Measurements from ENCODE around the gene MCF2L.

Gene MCF2L

DNA sequence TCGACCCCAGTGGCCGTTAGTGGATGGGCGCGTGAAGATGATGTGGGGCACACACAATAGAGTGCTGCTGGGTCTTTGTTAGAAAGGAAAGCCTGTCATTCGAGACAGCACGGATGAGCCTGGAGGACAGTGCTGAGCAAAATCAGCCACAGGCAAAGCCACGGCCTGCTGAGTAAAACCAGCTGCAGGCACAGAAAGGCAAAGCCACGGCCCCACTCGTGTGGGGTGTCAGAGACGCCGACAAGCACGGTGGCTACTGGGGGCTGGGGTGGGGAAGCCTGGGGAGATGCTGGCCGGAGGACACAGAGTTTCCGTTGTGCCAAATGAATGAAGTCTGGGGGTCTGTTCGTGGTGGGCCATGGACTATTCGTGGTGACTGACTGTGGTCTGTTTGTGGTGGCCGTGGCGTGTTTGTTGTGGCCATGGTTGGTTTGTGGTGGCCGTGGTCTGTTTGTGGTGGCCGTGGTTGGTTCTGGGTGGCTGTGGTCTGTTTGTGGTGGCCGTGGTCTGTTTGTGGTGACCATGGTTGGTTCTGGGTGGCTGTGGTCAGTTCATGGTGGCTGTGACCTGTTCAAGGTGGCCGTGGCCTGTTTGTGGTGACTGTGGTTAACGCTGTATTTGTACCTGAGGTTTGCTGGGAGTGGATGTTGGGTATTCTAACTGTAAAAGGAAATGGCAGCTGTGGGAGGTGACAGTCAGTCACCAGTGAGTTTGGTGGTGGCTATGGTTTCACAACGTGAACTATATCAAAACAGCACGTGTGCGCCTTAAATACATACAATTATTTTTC, 36.3 kb downstream of the MCF2L start:
- intact Hi-C loops (cut with DNase I), result no loop called here
- no peak for DNase-seq

DNA sequence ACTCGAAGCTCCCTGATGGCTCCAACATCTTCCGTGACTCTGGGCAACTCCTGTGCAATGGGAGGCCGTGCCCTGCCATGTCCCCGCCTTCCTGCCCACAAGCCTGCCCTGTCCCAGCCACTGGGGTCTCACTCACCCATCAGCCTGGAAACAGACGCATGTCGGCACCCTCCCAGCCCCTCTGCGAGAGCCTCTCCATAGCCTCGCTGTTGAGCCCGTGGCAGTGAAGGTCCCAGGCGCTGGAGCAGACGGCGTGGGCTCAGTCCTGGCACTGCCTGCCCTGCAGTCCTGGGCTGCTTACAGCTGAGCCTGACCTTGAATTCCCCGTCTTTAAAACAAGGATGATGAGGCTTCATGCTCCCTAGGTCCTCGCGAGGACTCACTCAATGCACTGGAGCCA, 37.0 kb downstream of the MCF2L start:
- DNase-seq, result peak in 1 of 42 donors; percentile 2
- intact Hi-C loops (cut with DNase I), result no loop called here

DNA sequence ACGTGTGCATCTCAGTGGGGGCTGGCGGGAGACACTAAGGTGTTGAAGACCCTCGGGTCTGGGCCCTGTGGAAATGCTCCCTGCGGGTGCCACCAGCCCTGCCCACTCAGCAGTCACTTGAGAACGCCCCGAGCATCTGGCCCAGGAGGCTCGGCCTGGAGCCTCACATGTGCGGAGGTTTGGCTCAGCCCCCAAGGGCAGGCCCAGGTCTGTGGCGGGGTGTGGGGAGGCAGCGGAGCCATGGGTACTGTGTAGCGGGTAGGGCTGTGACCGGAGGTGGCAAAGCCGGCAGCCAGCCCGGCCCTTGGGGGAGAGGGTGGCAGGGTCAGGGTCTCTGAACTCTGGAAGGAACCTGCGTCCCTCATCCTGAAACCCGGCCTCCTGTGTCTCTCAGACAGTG, 37.6 kb downstream of the MCF2L start:
- no peak for DNase-seq
- intact Hi-C loops (cut with DNase I), result no loop called here

DNA sequence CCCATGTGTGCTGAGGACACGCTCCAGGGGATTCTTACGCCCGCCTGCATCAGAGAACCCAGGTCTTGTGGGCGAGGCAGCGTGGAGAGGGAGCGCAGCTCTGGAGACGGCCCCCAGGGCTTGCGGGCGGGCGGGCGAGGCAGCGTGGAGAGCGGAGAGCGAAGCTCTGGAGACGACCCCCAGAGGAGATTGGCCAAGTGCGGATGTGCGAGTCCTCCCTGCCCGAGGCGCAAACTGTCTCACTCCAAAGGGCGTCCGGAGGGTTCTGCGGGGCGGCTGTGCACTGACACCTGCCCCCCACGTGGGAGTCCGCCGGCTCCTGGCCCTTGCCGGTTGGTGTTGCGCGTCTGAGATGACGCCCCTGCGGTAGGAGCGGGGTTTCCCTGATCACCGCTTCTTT, 39.8 kb downstream of the MCF2L start:
- DNase-seq, result no peak
- intact Hi-C loops (cut with DNase I), result no loop called here

GRCh38 chr13:113009743-113010509, 40.9 kb downstream of the MCF2L start:
- DNase-seq, result no peak

GRCh38 chr13:113010510-113010865, 41.5 kb downstream of the MCF2L start:
- intact Hi-C loops (cut with DNase I), result no loop called here
- no peak for DNase-seq

More at GRCh38 chr13:113009743-113010509, 40.9 kb downstream of the MCF2L start:
- intact Hi-C loops (cut with DNase I), result no loop called here

DNA sequence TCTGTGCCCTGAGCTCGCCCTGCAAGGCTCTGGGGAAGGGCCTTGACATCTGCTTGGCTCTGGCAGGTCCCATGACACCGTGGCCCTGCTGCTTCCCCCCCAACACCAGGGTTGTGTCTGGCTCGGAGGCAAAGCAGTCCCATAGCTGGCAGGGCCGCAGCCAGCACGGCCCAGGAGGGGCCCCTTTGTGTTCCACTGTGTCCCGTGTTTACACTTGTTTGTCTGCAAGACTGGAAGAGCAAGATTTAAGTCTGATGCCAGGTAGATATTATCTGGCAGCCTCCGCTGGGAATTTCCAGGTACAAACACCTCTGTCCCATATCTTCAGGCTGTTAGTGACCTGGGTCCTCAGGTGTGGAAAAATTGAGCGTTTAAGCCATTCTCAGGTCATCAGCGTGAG, 44.3 kb downstream of the MCF2L start:
- intact Hi-C loops (cut with DNase I), result no loop called here
- DNase-seq, result peak in 1 of 42 donors; percentile 1

GRCh38 chr13:113013878-113014751, 45.1 kb downstream of the MCF2L start:
- intact Hi-C loops (cut with DNase I), result no loop called here
- DNase-seq, result peak; percentile 46 to 94 (median 80)

- peak in 1 of 42 donors; percentile 2 for DNase-seq
- intact Hi-C loops (cut with DNase I), result no loop called here
These were observed 46.0 kb downstream of the MCF2L start for GRCh38 chr13:113014752-113015745.

DNA sequence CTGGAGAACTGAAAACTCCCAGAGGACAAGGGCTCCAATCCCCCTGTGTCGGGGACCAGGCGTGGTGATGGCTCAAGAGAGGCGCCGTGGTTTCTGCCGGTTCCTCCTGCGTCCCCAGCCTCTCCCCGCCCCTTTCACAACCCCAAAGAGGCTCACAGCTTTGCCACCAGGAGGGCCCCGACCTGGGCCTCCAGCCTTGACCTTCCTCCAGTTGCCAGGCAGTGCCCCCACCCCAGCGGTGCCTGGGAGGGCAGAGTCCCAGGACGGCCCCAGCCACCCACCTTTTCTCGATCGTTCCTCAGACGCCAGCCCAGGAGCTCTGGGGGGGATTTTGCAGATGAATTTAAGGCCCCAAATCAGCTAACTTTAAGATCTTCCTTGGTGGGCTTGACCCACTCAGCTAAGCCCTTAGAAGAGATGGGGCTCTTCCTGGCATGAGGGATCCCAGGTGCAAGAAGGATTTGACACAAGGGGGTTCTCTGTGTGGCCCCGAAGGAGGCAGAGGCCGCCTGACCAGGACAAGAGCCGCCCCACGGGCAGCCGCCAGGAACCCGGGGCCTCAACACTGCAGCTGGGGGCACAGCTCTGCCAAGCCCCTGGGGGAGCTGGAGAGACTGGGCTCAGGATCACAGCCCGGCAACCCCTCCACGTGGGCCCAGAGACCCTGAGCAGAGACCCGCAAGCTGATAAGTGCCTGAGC, 47.0 kb downstream of the MCF2L start:
- peak in 1 of 42 donors; percentile 3 for DNase-seq

GRCh38 chr13:113016526-113017295, 47.7 kb downstream of the MCF2L start:
- DNase-seq, result peak in 1 of 42 donors; percentile 2
- intact Hi-C loops (cut with DNase I), result no loop called here

More for the DNA sequence above, 47.0 kb downstream of the MCF2L start:
- intact Hi-C loops (cut with DNase I), result no loop called here

GRCh38 chr13:113017506-113018215, 48.6 kb downstream of the MCF2L start:
- DNase-seq, result no peak
- intact Hi-C loops (cut with DNase I), result no loop called here

- intact Hi-C loops (cut with DNase I), result no loop called here
- DNase-seq, result peak in 2 of 42 donors; percentile 2 to 42
These were observed 49.9 kb downstream of the MCF2L start for GRCh38 chr13:113018676-113019465.

- intact Hi-C loops (cut with DNase I), result no loop called here
- peak in 2 of 42 donors; percentile 3 to 39 for DNase-seq
These were observed 51.5 kb downstream of the MCF2L start for GRCh38 chr13:113020323-113021080.

DNA sequence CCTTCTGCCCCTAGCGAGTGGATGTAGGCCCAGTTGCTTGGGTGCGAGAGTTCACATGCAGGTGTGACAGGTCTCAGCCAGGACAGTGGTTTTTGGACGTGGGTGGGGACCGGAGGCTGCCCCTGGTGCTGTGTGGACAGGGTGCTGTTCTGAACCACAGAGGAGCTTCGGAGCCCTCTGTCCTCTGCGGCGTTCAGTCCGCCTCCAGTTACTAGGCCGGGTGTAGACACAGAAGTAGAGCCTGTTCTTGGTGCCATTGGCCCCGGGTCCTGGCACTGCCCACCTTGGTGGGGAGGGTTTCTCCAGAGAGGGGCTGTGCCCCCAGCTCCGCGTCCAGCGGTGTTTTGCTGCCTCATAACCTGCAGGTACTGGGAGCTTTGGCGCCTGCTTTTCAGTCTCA, 52.4 kb downstream of the MCF2L start:
- intact Hi-C loops (cut with DNase I), result no loop called here
- DNase-seq, result no peak

All from head of caudate nucleus (tissue), 42 donors.